Urothelium cell line (cell line): ENCODE data around the gene ATP13A3.
A peak's percentile ranks its signal among the peaks of the same experiment; 100 is the strongest.
"Not testable (repeated sequence)": the region's sequence is repeated elsewhere in the genome, so short reads cannot be mapped to it uniquely, and the experiment has no call there.

Source experiments
- DNase-seq: peaks from one replicate; pipeline ENCODE4 v3.0.0; 2011; ENCODE audit warnings: low spot score, mixed read lengths
- FAIRE-seq: peaks from 2 replicates; lab custom pipeline; 2011; peaks lifted over from hg19 to GRCh38; lab: Jason Lieb, UNC

ATP13A3 gene

DNA sequence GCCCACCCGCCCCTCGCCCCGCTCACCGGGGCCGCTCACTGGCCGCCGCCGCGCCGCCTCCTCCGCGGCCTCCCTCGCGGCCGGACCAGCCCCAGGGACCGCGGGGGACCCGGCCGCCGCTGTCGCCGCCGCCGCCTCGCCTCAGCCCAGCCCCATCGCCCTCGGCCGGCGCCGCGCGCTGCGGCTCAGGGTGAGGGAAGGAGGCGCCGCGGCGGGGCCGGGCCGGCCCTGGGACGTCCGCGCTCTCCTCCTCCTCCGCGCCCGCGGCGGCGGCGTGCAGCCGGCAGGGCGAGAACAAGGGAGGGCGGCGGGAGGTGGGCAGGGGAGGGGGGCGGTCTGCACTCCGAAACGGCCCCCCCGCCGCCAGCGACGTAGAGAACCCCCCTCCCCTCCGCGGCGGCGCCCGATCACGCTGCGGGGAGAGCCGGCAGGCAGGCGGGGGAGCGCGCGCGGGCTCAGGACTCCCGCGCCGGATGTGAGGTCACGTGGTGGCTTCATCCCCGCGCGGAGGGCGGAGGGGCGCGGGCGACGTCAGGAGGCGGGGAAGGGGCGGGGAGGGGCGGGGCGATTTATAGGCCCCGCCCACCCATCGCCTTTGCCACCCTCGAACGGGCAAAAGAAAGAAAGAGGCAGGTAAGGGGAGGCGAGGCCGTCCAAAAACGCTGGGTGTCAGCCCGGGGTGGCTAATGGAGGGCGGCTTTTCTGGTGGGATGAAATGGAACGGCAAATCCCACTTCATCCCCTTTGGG is at the start of gene ATP13A3:
Gene ATP13A3 (minus strand): TSS at position 463 of the 749 bp plus-strand sequence. CDS start 24,812 bp downstream, outside the sequence.
- no peak for FAIRE-seq

GRCh38 chr3:194535199-194535598 is 48.4 kb upstream of the ATP13A3 start:
- FAIRE-seq, DNase-seq: not testable (repeated sequence)

More for the DNA sequence above, at the start of gene ATP13A3:
- DNase-seq: peak; percentile 97

- FAIRE-seq (no peak), DNase-seq (no peak)
These were observed 47.4 kb upstream of the ATP13A3 start for GRCh38 chr3:194534243-194534642.

DNA sequence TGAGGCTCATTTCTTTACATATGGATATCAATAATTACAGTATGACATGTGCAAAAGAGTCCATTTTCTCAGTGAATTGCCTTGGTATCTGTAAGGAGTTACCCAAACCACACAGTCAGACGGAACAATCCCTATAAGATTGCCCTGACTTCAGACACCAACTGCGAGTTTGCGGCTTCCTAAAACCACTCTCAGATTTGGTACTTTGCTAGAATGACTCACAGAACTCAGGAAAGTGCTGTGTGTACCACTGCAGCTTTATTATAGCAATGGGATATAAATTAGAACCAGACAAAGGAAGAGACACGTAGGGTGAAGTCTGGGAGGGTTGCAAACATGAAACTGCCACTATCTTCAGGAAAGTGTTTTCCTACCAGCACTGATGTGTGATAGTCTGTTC is 45.8 kb upstream of the ATP13A3 start:
- FAIRE-seq (no peak), DNase-seq (no peak)

GRCh38 chr3:194527726-194528125 is 40.9 kb upstream of the ATP13A3 start:
- FAIRE-seq: no peak
- no peak for DNase-seq

DNA sequence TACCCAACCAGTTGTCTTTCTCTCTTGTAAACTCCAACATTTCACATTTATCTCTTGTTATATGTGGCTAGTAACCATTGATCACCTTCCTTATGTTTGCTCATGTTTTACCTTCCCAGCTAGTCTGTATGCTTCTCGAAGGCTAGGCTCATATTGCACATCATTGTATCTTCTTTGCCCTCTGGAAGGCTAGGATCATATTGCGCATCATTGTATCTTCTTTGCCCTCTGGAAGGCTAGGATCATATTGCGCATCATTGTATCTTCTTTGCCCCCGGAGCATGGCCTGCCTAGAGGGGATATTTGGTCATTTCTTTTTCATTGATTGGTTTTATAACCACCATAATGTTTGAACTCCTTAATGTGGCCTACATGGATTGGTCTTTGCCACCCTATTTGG is 39.4 kb upstream of the ATP13A3 start:
- no peak for FAIRE-seq

GRCh38 chr3:194522579-194523046 is 35.8 kb upstream of the ATP13A3 start:
- DNase-seq (no peak), FAIRE-seq (no peak)

More for the DNA sequence above, 39.4 kb upstream of the ATP13A3 start:
- DNase-seq: no peak

GRCh38 chr3:194521510-194522260 is 34.9 kb upstream of the ATP13A3 start:
- FAIRE-seq: no peak
- DNase-seq: peak; percentile 12

GRCh38 chr3:194520682-194521162 is 33.9 kb upstream of the ATP13A3 start:
- FAIRE-seq, DNase-seq: not testable (repeated sequence)

DNA sequence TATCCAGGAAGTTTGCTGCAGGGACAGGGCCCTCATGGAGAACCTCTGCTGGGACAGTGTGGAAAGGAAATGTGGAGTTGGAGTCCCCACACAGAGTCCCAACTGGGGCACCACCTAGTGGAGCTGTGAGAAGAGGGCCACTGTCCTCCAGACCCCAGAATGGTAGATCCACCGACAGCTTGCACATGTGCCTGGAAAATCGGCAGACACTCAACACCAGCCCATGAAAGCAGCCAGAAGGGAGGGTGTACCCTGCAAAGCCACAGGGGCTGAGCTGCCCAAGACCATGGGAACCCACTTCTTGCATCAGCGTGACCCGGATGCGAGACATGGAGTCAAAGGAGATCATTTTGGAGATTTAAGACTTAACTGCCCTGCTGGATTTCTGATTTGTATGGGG is 33.4 kb upstream of the ATP13A3 start:
- not testable (repeated sequence) for FAIRE-seq, DNase-seq

GRCh38 chr3:194518652-194519051 is 31.9 kb upstream of the ATP13A3 start:
- no peak for DNase-seq
- FAIRE-seq: no peak

DNA sequence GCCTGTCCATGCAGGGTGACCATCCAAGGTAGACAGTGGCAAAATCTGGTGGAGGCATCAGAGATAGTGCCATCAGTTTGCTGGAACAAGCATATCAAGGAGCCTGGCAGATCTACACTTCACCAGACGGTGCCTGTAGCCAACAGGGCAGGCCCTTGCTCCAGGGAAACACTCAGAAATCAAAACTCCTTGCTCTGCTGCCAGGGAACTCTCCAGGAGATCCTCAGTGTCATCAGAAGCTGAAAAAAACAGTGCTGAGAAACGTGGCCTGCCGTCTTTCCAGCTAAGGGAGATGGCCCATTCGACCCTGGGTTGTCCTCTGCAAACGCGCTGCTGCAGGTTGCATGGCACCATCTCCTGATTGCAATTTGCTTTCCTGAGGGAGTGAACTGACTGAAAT is 30.5 kb upstream of the ATP13A3 start:
- FAIRE-seq (no peak), DNase-seq (no peak)

GRCh38 chr3:194514626-194515025 is 27.8 kb upstream of the ATP13A3 start:
- FAIRE-seq: no peak
- DNase-seq: no peak

GRCh38 chr3:194512895-194513601 is 26.2 kb upstream of the ATP13A3 start:
- FAIRE-seq (no peak), DNase-seq (no peak)

GRCh38 chr3:194508491-194509453 is 22.0 kb upstream of the ATP13A3 start:
- DNase-seq: no peak
- FAIRE-seq: no peak

DNA sequence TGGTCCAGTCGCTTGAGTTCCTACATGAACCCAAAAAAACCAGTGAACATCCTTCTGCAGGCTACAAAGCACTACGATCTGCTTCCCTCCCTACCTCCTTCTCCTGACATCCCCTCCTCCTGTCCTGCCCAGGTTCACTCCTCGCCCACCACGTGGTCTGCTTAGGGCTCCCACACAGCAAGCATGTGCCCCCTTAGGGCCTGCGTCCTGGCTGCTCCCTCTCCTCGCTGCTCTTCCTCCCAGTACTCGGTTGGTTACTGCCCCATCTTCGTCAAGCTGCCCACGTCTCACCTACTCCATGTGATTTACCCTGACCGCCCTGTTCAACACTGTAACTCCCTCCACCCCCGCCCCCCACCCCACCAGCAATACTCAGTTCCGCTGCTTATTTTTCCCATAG is 20.8 kb upstream of the ATP13A3 start:
- DNase-seq (no peak), FAIRE-seq (no peak)

DNA sequence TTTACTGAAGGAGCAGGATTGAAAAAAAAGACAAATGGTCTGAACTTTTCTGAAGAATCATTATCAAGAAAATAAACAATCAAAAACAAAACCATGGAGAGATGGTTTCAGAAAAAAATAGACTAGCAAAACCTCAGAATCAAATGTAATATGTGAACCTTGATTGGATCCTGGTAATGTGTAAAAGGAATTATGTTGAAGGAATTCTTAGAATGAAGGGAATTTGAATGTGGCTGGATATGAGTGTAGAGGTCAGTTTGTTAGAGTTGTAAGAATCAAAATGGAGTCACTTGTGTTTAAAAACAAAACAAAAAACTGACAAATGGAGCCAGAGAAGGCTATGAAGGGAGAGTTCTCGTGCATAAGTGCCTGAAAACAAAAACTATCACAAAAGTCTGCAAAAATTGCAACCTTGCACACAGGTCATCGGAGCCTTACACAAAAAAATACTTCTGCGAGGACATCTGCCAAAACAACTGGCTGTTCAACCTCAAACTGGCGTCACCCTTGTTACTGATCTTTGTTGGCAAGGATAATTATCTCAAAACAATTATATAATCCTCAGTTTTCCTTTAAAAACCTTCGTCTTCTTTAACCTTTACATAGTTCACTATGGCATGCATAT is 19.1 kb upstream of the ATP13A3 start:
- FAIRE-seq (no peak), DNase-seq (no peak)

DNA sequence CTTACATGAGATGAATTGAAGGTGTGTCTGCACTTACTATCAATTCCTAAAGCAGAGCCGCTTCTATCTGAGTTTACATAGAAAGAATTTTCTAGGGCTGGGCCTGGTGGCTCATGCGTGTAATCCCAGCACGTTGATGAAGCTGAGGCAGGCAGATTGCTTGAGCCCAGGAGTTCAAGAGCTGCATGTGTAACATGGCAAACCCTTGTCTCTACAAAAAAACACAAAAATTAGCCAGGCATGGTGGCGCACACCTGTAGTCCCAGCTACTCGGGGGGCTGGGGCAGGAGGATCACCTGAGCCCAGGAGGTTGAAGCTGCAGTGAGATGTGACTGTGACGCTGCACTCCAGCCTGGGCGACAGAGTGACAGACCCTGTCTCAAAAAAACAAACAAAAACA is 18.1 kb upstream of the ATP13A3 start:
- FAIRE-seq: no peak
- no peak for DNase-seq

DNA sequence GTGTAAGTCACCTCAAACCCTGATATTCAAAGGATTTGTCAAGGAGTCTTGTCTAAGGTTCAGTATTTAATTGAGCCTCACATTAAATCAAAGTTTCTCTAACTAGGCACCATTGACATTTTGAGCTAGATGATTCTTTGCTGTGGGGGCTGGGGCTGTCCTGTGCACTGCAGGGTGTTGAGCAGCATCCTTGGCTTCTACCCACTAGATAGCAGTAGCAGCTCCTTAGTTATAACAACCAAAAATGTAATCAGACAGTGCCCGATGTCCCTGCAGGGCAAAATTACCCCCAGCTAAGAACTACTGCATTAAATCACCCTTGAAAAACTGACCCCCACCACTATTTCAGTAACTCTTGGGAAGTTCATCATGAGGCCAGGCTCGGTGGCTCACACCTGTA is 17.3 kb upstream of the ATP13A3 start:
- no peak for FAIRE-seq

More for the DNA sequence above, 17.3 kb upstream of the ATP13A3 start:
- DNase-seq: no peak
